ENCODE results near the gene ENOX1.

The ENOX1 gene

GRCh38 chr13:43271152-43271551, 515.6 kb downstream of the ENOX1 start:
- H3K27ac Mint-ChIP-seq: no peak overlapping the region
- no peaks in the 10 kb centered on the region for H3K4me1 Mint-ChIP-seq (ENCODE audit: low read depth)
- H3K4me3 Mint-ChIP-seq: no peak overlapping the region
- H3K36me3 Mint-ChIP-seq (ENCODE audit: low read depth): no peaks in the 10 kb centered on the region
- no peaks in the 10 kb centered on the region for H3K9me3 Mint-ChIP-seq
- H3K27me3 Mint-ChIP-seq (ENCODE audit: low read depth): peaks cover 23% of the 10 kb centered on the region

- Mint-ChIP-seq H3K9me3 (no peaks in the 10 kb centered on the region), H3K4me3 (no peak overlapping the region), H3K36me3 (ENCODE audit: low read depth) (no peaks in the 10 kb centered on the region), H3K27me3 (ENCODE audit: low read depth) (peaks cover 23% of the 10 kb centered on the region), H3K4me1 (ENCODE audit: low read depth) (no peaks in the 10 kb centered on the region), H3K27ac (no peak overlapping the region)
Observed at GRCh38 chr13:43270130-43270830, 516.5 kb downstream of the ENOX1 start.

GRCh38 chr13:43269037-43269481, 517.7 kb downstream of the ENOX1 start:
- H3K27ac Mint-ChIP-seq: no peak overlapping the region
- no peaks in the 10 kb centered on the region for H3K9me3 Mint-ChIP-seq
- peaks cover 23% of the 10 kb centered on the region for H3K27me3 Mint-ChIP-seq (ENCODE audit: low read depth)
- H3K4me1 Mint-ChIP-seq (ENCODE audit: low read depth): no peaks in the 10 kb centered on the region
- H3K36me3 Mint-ChIP-seq (ENCODE audit: low read depth): no peaks in the 10 kb centered on the region
- no peak overlapping the region for H3K4me3 Mint-ChIP-seq

GRCh38 chr13:43268632-43269031, 518.1 kb downstream of the ENOX1 start:
- H3K27ac Mint-ChIP-seq: no peak overlapping the region
- peaks cover 20% of the 10 kb centered on the region for H3K27me3 Mint-ChIP-seq (ENCODE audit: low read depth)
- H3K9me3 Mint-ChIP-seq: no peaks in the 10 kb centered on the region
- H3K36me3 Mint-ChIP-seq (ENCODE audit: low read depth): no peaks in the 10 kb centered on the region
- H3K4me3 Mint-ChIP-seq: no peak overlapping the region
- no peaks in the 10 kb centered on the region for H3K4me1 Mint-ChIP-seq (ENCODE audit: low read depth)

GRCh38 chr13:43267916-43268315, 518.9 kb downstream of the ENOX1 start:
- Mint-ChIP-seq H3K36me3 (ENCODE audit: low read depth) (no peaks in the 10 kb centered on the region), H3K27ac (no peak overlapping the region), H3K4me3 (no peak overlapping the region)

GRCh38 chr13:43266936-43267615, 519.7 kb downstream of the ENOX1 start:
- no peak overlapping the region for H3K27ac Mint-ChIP-seq
- peaks cover 11% of the 10 kb centered on the region for H3K27me3 Mint-ChIP-seq (ENCODE audit: low read depth)
- H3K36me3 Mint-ChIP-seq (ENCODE audit: low read depth): no peaks in the 10 kb centered on the region
- H3K4me3 Mint-ChIP-seq: no peak overlapping the region
- H3K4me1 Mint-ChIP-seq (ENCODE audit: low read depth): no peaks in the 10 kb centered on the region
- H3K9me3 Mint-ChIP-seq: no peaks in the 10 kb centered on the region

More at GRCh38 chr13:43267916-43268315, 518.9 kb downstream of the ENOX1 start:
- Mint-ChIP-seq H3K27me3 (ENCODE audit: low read depth) (peaks cover 14% of the 10 kb centered on the region), H3K4me1 (ENCODE audit: low read depth) (no peaks in the 10 kb centered on the region), H3K9me3 (no peaks in the 10 kb centered on the region)

GRCh38 chr13:43265028-43265427, 521.7 kb downstream of the ENOX1 start:
- Mint-ChIP-seq H3K36me3 (ENCODE audit: low read depth) (no peaks in the 10 kb centered on the region), H3K4me3 (no peak overlapping the region), H3K4me1 (ENCODE audit: low read depth) (no peaks in the 10 kb centered on the region), H3K27me3 (ENCODE audit: low read depth) (peaks cover 4% of the 10 kb centered on the region), H3K9me3 (peaks cover 5% of the 10 kb centered on the region), H3K27ac (no peak overlapping the region)

- Mint-ChIP-seq H3K9me3 (peaks cover 5% of the 10 kb centered on the region), H3K27ac (no peak overlapping the region), H3K27me3 (ENCODE audit: low read depth) (peaks cover 4% of the 10 kb centered on the region), H3K4me1 (ENCODE audit: low read depth) (no peaks in the 10 kb centered on the region), H3K4me3 (no peak overlapping the region), H3K36me3 (ENCODE audit: low read depth) (no peaks in the 10 kb centered on the region)
Observed at GRCh38 chr13:43264458-43264857, 522.3 kb downstream of the ENOX1 start.

- no peaks in the 10 kb centered on the region for H3K36me3 Mint-ChIP-seq (ENCODE audit: low read depth)
- H3K27me3 Mint-ChIP-seq (ENCODE audit: low read depth): peaks cover 4% of the 10 kb centered on the region
- H3K9me3 Mint-ChIP-seq: peaks cover 5% of the 10 kb centered on the region
- H3K27ac Mint-ChIP-seq: no peak overlapping the region
- no peaks in the 10 kb centered on the region for H3K4me1 Mint-ChIP-seq (ENCODE audit: low read depth)
- no peak overlapping the region for H3K4me3 Mint-ChIP-seq
Observed at GRCh38 chr13:43263047-43263446, 523.7 kb downstream of the ENOX1 start.

GRCh38 chr13:43260999-43261398, 525.8 kb downstream of the ENOX1 start:
- Mint-ChIP-seq H3K4me3 (no peak overlapping the region), H3K4me1 (ENCODE audit: low read depth) (no peaks in the 10 kb centered on the region), H3K27ac (no peak overlapping the region), H3K9me3 (peaks cover 5% of the 10 kb centered on the region), H3K36me3 (ENCODE audit: low read depth) (no peaks in the 10 kb centered on the region), H3K27me3 (ENCODE audit: low read depth) (peaks cover 3% of the 10 kb centered on the region)

- peaks cover 7% of the 10 kb centered on the region for H3K27me3 Mint-ChIP-seq (ENCODE audit: low read depth)
- peaks cover 5% of the 10 kb centered on the region for H3K9me3 Mint-ChIP-seq
- no peak overlapping the region for H3K27ac Mint-ChIP-seq
- no peak overlapping the region for H3K4me3 Mint-ChIP-seq
- H3K4me1 Mint-ChIP-seq (ENCODE audit: low read depth): no peaks in the 10 kb centered on the region
- H3K36me3 Mint-ChIP-seq (ENCODE audit: low read depth): no peaks in the 10 kb centered on the region
Observed at GRCh38 chr13:43258771-43259170, 528.0 kb downstream of the ENOX1 start.

- Mint-ChIP-seq H3K27ac (no peak overlapping the region), H3K36me3 (ENCODE audit: low read depth) (no peaks in the 10 kb centered on the region), H3K4me3 (no peak overlapping the region), H3K9me3 (peaks cover 5% of the 10 kb centered on the region), H3K27me3 (ENCODE audit: low read depth) (peaks cover 10% of the 10 kb centered on the region), H3K4me1 (ENCODE audit: low read depth) (no peaks in the 10 kb centered on the region)
Observed at GRCh38 chr13:43257765-43258164, 529.0 kb downstream of the ENOX1 start.

- H3K4me3 Mint-ChIP-seq: no peak overlapping the region
- no peak overlapping the region for H3K27ac Mint-ChIP-seq
- no peaks in the 10 kb centered on the region for H3K4me1 Mint-ChIP-seq (ENCODE audit: low read depth)
- no peaks in the 10 kb centered on the region for H3K36me3 Mint-ChIP-seq (ENCODE audit: low read depth)
- peaks cover 17% of the 10 kb centered on the region for H3K27me3 Mint-ChIP-seq (ENCODE audit: low read depth)
- H3K9me3 Mint-ChIP-seq: no peaks in the 10 kb centered on the region
Observed at GRCh38 chr13:43251961-43252360, 534.8 kb downstream of the ENOX1 start.

GRCh38 chr13:43246382-43246781, 540.4 kb downstream of the ENOX1 start:
- H3K36me3 Mint-ChIP-seq (ENCODE audit: low read depth): no peaks in the 10 kb centered on the region

GRCh38 chr13:43245374-43245964, 541.3 kb downstream of the ENOX1 start:
- Mint-ChIP-seq H3K27me3 (ENCODE audit: low read depth) (peaks cover 21% of the 10 kb centered on the region), H3K4me1 (ENCODE audit: low read depth) (no peaks in the 10 kb centered on the region), H3K4me3 (no peak overlapping the region), H3K27ac (no peak overlapping the region), H3K9me3 (no peaks in the 10 kb centered on the region), H3K36me3 (ENCODE audit: low read depth) (no peaks in the 10 kb centered on the region)

More at GRCh38 chr13:43246382-43246781, 540.4 kb downstream of the ENOX1 start:
- Mint-ChIP-seq H3K9me3 (no peaks in the 10 kb centered on the region), H3K4me3 (no peak overlapping the region), H3K4me1 (ENCODE audit: low read depth) (no peaks in the 10 kb centered on the region), H3K27ac (no peak overlapping the region), H3K27me3 (ENCODE audit: low read depth) (peaks cover 19% of the 10 kb centered on the region)
